Activated T-cell treated with anti-CD3 and anti-CD28 coated beads for 4 hours (primary cell): ENCODE data around the gene UPK2.
"Not testable (repeated sequence)": the region's sequence is repeated elsewhere in the genome, so short reads cannot be mapped to it uniquely, and the experiment has no call there.

Experiments
- DNase-seq: peaks from one replicate; pipeline ENCODE4 v3.0.0-alpha.2; 2020

UPK2 gene

DNA sequence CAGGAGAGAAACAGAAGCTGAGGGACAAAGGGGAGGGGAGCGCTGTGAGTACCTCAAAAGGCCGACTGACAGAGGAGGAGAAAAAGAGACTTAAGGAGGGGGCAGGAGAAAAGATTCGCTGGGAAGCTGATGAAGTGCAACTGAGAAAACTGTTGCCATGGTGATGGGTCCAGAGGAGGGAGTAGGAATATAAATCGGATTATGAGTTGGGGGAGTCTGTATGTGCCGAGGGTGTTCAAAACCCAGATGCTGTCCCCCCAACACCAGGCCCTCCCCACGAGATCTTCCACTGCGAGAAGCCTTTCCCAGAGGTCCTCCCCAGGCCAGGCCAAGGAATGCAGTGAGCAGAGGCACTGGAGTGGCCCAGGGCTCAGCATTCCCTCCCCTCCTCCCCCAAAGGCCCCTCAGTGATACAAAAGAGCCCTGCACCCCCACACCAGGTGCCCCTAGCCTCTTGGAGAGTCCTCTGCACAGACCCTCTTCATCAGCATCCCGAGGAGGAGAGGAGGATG lies 16.6 kb upstream of the UPK2 start:
- no peak for DNase-seq

GRCh38 chr11:118939953-118940598 lies 16.0 kb upstream of the UPK2 start:
- DNase-seq: no peak

GRCh38 chr11:118947091-118947490 lies 9.0 kb upstream of the UPK2 start:
- no peak for DNase-seq

GRCh38 chr11:118948000-118948399 lies 8.1 kb upstream of the UPK2 start:
- no peak for DNase-seq

DNA sequence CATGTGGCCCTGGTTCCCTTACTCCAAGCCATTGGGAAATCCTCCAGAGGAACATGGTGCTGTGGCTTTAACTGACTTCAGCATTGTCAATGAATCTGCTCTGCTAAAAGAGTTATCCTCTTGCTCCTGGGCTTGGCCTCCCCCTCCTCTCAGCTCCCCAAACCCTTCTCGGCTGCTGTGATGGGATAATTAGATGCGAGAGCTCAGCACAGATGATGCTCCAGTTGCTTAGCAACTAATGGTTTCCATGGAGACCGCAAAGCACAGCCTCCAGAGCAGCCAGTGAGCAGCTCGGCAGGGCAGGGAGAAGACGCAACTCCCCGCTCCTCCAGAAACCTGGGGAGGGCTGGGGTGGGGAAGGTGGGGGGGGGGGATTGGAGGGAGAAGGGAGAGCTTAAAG lies 2.8 kb upstream of the UPK2 start:
- no peak for DNase-seq

- DNase-seq: not testable (repeated sequence)
Observed at GRCh38 chr11:118953976-118954375, 2.1 kb upstream of the UPK2 start.

DNA sequence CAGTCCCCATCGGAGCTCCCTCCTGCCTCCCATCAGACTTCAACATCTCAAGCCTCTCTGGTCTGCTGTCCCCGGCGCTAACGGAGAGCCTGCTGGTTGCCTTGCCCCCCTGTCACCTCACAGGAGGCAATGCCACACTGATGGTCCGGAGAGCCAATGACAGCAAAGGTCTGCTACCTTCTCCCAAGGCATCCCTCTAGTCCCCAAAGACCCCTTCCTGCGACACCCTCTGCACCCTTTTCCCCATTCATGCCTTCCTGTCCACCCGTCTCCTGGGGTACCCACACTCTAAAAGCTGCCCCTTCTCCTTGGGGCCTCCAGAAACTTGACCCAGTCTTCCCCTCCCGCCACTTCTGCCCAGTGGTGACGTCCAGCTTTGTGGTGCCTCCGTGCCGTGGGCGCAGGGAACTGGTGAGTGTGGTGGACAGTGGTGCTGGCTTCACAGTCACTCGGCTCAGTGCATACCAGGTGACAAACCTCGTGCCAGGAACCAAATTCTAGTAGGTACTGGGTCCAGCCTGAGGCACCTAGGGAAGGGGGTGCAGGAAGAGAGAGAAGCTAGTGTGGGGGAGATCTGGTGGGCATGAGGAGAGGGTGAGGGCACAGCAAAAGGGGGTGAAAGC lies 860 bp downstream of the UPK2 start:
- no peak for DNase-seq

DNA sequence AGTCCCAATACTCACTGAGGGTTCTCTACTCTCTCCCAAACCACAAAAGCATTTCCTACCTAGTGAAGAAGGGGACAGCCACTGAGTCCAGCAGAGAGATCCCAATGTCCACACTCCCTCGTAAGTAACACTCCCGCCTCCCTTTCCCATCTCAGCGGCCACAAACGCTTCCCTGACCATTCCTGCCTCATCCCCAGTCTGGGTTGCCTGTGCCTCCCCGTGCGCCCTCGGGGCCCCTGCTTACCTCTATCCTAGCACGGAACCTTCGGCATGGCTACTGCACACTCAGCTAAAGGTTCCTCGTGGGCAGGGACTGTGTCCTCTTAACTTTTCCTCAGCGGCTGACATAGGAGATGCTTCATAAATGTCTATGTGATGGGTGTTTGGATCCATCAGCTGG lies 1.5 kb downstream of the UPK2 start:
- DNase-seq: no peak

GRCh38 chr11:118957968-118958367 lies 1.9 kb downstream of the UPK2 start:
- DNase-seq: no peak

DNA sequence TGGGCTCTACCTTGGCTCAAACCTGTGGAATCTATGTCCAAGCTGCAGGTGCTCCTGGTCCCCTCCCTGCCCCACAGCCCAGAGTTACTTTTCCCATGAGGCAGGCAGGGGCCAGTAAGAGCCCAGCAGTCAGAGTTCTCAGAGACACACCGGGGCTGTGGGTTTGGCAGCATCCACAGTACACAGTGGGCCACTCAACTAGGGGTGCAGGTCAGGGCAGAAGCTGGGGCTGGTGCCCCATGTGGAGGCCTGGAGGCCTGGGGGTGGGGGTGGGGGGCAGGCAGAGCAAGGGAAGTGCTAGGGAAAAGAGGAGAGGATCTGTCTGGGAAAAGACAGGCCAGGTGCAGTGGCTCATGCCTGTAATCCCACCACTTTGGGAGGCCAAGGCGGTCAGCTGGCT lies 2.5 kb downstream of the UPK2 start:
- no peak for DNase-seq

DNA sequence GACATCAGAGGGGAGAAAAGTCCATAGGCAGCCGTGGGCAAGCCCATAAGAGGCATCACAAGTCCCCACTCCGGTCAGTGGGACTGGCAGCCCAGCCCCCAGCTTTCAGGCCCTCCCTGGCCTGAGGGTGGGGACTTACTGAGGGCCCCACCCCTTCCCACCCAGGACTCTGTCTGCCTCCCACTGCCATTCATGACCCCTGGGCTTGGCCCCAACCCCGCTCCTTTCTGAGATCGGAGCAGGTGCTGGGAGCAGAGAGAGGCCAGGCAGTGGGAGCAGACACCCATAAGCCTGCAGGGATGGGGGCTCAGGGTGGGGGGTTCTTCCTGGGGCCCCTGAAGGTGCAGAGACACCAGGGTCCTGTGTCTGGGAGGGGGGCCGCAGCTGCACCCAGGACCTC lies 5.1 kb downstream of the UPK2 start:
- no peak for DNase-seq

DNA sequence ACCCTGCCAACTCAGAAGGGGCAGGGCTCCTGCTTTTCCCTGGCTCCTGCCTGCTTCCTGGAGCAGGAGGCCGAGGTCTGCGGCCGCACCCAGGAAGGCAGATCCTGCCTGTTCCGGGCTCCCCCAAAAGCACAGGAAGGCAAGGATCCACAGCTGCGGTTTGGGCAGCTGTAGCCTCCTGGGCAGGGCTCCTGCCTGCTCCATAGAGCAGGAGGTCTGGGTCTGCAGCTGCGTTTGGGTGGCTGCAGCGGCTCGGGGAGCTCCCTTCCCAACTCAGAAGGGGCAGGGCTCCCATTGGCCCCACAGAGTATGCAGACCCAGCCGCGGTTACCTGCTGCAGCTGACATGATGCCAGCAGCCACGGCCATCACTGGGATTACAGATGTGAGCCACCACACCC lies 5.5 kb downstream of the UPK2 start:
- no peak for DNase-seq

GRCh38 chr11:118969508-118969907 lies 13.4 kb downstream of the UPK2 start:
- DNase-seq: not testable (repeated sequence)

DNA sequence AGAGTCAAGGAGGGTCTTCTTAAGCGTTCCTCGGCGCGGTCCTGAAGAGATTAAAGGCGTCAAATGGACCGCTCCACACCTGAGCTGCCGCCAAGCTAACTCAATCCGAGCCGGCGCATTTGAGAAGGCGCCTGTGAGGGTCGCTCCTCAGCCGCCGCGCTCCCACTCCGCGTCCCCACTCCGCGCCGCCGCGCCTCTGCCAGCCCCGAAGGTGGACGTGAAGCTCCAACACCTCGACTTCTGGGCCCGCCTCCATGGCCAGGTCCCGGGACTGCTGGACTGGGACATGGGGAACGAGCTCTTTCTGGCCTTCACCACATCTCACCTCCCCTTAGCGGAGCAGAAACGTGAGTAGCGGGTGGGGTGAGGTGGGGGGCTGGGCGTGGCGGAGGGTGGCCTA lies 15.5 kb downstream of the UPK2 start, which contains the start of gene FOXR1:
TSS of gene FOXR1 (plus strand) at position 116 of the 400 bp plus-strand sequence. CDS start at position 287, 171 bp downstream.
- DNase-seq: no peak

DNA sequence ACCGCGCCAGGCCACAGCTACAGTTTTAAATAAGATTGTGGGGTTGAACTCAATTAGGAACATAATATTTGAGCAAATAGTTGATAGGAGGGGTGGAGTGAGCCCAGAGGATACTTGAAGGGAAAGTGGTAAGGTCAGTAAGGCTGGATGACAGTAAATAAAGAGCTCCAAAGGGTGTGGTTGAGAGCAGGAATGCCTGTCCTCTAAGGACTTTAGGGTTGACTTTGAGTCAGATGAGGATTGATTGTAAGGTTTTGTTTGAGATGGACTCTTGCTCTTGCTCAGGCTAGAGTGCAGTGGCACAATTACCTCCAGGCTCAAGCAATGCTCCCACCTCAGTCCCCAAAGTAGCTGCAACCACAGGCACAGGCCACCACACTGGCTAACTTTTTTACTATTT lies 17.9 kb downstream of the UPK2 start:
- DNase-seq: no peak

- no peak for DNase-seq
Observed at GRCh38 chr11:118975771-118976709, 19.9 kb downstream of the UPK2 start.

GRCh38 chr11:118979434-118979833 lies 23.3 kb downstream of the UPK2 start:
- no peak for DNase-seq

GRCh38 chr11:118980191-118980881 lies 24.2 kb downstream of the UPK2 start:
- no peak for DNase-seq

- DNase-seq: not testable (repeated sequence)
Observed at GRCh38 chr11:118984337-118984736, 28.2 kb downstream of the UPK2 start.

- no peak for DNase-seq
Observed at GRCh38 chr11:118984825-118985224, 28.7 kb downstream of the UPK2 start.

DNA sequence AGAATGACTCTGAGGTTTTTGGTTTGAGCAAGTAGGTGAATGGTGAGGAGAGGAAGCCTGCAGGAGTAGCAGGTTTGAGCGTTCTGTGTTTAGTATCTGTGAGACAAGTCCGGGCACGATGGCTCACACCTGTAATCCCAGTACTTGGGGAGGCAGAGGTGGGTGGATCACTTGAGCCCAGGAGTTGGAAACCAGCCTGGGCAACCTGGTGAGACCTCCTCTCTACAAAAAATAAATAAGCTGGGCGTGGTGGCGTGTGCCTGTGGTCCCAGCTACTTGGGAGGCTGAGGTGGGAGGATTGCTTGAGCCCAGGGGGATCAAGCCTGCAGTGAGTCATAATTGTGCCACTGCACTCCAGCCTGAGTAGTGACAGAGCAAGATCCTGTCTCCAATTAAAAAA lies 32.2 kb downstream of the UPK2 start:
- no peak for DNase-seq

DNA sequence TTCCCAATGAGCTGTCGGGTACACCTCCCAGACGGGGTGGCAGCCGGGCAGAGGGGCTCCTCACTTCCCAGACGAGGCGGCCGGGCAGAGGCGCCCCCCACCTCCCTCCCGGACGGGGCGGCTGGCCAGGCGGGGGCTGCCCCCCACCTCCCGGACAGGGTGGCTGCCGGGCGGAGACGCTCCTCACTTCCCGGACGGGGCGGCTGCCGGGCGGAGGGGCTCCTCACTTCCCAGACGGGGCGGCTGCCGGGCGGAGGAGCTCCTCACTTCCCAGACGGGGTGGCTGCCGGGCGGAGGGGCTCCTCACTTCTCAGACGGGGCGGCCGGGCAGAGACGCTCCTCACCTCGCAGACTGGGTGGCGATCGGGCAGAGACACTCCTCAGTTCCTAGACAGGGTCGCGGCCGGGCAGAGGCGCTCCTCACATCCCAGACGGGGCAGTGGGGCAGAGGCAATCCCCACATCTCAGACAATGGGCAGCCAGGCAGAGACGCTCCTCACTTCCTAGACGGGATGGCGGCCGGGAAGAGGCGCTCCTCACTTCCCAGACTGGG lies 35.5 kb downstream of the UPK2 start:
- not testable (repeated sequence) for DNase-seq
